ENCODE measurements around the gene EXOSC7. TPM values are rescaled to one million over a fixed set of nuclear protein-coding genes. Genes with fewer than 3 reads are reported as not detected.

EXOSC7 gene
- total RNA-seq, 3 donors from 2014 or later = 23.2 to 26.2 (median 24.4) TPM

- intact Hi-C loops (cut with DNase I, micrococcal nuclease) = no loop called here
- ATAC-seq = no peak
- Histone ChIP-seq H3K4me3 (no peak overlapping the region), H3K36me3 (ENCODE audit: low read depth) (no peaks in the 10 kb centered on the region), H3K4me1 (ENCODE audit: low read depth) (no peaks in the 10 kb centered on the region), H3K9me3 (no peaks in the 10 kb centered on the region)
- no peak for TF ChIP-seq CTCF (IDR thresholded peaks at IDR 0.05)
- no peak for DNase-seq
Measured at GRCh38 chr3:45008117-45008516, 32.1 kb downstream of the EXOSC7 start.

GRCh38 chr3:45009868-45010267, 33.8 kb downstream of the EXOSC7 start:
- no peak for ATAC-seq
- intact Hi-C loops (cut with DNase I, micrococcal nuclease) = no loop called here
- no peaks in the 10 kb centered on the region for H3K9me3 ChIP-seq
- H3K36me3 ChIP-seq (ENCODE audit: low read depth) = no peaks in the 10 kb centered on the region
- no peak for DNase-seq
- no peaks in the 10 kb centered on the region for H3K4me1 ChIP-seq (ENCODE audit: low read depth)
- no peak for TF ChIP-seq CTCF (IDR thresholded peaks at IDR 0.05)
- H3K4me3 ChIP-seq = no peak overlapping the region

- Histone ChIP-seq H3K36me3 (ENCODE audit: low read depth) (no peaks in the 10 kb centered on the region), H3K9me3 (no peaks in the 10 kb centered on the region), H3K4me3 (no peak overlapping the region), H3K4me1 (ENCODE audit: low read depth) (no peaks in the 10 kb centered on the region)
- peak; percentile 19 for ATAC-seq
- intact Hi-C loops (cut with DNase I, micrococcal nuclease) = no loop called here
- no peak for DNase-seq
- TF ChIP-seq CTCF (IDR thresholded peaks at IDR 0.05) = no peak
Measured at GRCh38 chr3:45010811-45011333, 34.8 kb downstream of the EXOSC7 start.

GRCh38 chr3:45011756-45012508, 35.9 kb downstream of the EXOSC7 start:
- ATAC-seq (peak; percentile 66), DNase-seq (peak in 1 of 3 donors; percentile 60)
- H3K9me3 ChIP-seq = no peaks in the 10 kb centered on the region
- intact Hi-C loops (cut with DNase I, micrococcal nuclease) = no loop called here
- no peaks in the 10 kb centered on the region for H3K36me3 ChIP-seq (ENCODE audit: low read depth)
- TF ChIP-seq CTCF (IDR thresholded peaks at IDR 0.05) = no peak
- no peak overlapping the region for H3K4me3 ChIP-seq
- H3K4me1 ChIP-seq (ENCODE audit: low read depth) = no peaks in the 10 kb centered on the region

- no peaks in the 10 kb centered on the region for H3K36me3 ChIP-seq (ENCODE audit: low read depth)
- ATAC-seq = no peak
- H3K9me3 ChIP-seq = no peaks in the 10 kb centered on the region
Measured at GRCh38 chr3:45012577-45012976, 36.5 kb downstream of the EXOSC7 start.

More at GRCh38 chr3:45012577-45012976, 36.5 kb downstream of the EXOSC7 start:
- no peak for DNase-seq
- Histone ChIP-seq H3K4me1 (ENCODE audit: low read depth) (no peaks in the 10 kb centered on the region), H3K4me3 (no peak overlapping the region)
- intact Hi-C loops (cut with DNase I, micrococcal nuclease) = no loop called here
- TF ChIP-seq CTCF (IDR thresholded peaks at IDR 0.05) = no peak
